Activated CD8-positive, alpha-beta memory T cell treated with anti-CD3 and anti-CD28 coated beads, Interleukin-2, amount 10 ng/mL, durations not matched to agents 7 days and 5 days (primary cell): ENCODE measurements around the gene ITGAE. TPM values are rescaled to one million over a fixed set of nuclear protein-coding genes. Genes with fewer than 3 reads are reported as not detected.

ENCODE experiments used
- ATAC-seq: fragments of 150-1000 bp; cut with Tn5 transposase; one replicate; pipeline ENCODE4 v1.10.0; 2021; ENCODE audit warnings: moderate library complexity
- CTCF ChIA-PET: fragments of 350-600 bp; sonication (Branson Sonifier 250); formaldehyde crosslinking; loops from one replicate; lab custom pipeline; 2021; ENCODE audit warnings: antibody characterized with exemption; lab: Charles Lee
- DNase-seq: peaks from one replicate; pipeline ENCODE4 v3.0.0-alpha.2; 2020
- H3K27ac Mint-ChIP-seq: one replicate; pipeline ENCODE4 v1.8.0; 2021; ENCODE audit warnings: mild to moderate bottlenecking, mixed read lengths
- H3K27me3 Mint-ChIP-seq: one replicate; pipeline ENCODE4 v1.8.0; 2021; ENCODE audit warnings: mixed read lengths
- H3K36me3 Mint-ChIP-seq: one replicate; pipeline ENCODE4 v1.8.0; 2021; ENCODE audit warnings: mild to moderate bottlenecking, mixed read lengths
- H3K4me1 Mint-ChIP-seq: one replicate; pipeline ENCODE4 v1.8.0; 2021; ENCODE audit warnings: mixed read lengths
- H3K4me3 Mint-ChIP-seq: one replicate; pipeline ENCODE4 v1.8.0; 2021; ENCODE audit warnings: mild to moderate bottlenecking, moderate library complexity, mixed read lengths
- H3K9me3 Mint-ChIP-seq: one replicate; pipeline ENCODE4 v1.8.0; 2022; ENCODE audit warnings: low read depth, mixed read lengths
- total RNA-seq, 2 experiments: library from RNA; stranded (reverse); gene quantifications; one replicate each; pipeline ENCODE4 v1.2.3, GENCODE V29; 2021

Gene ITGAE
- total RNA-seq, 2 experiments from 2014 or later: 54.4 to 70.9 TPM

- H3K27me3 Mint-ChIP-seq: peaks cover 2% of the 10 kb centered on the region
- CTCF ChIA-PET: interaction anchor here (1.0 to 8.9 kb wide), 5 partner anchors 11 to 84 kb away, joined by 3 to 102 read pairs (median 5); no protein-coding TSS in a partner anchor
- H3K36me3 Mint-ChIP-seq: peaks cover 41% of the 10 kb centered on the region
- no peak overlapping the region for H3K27ac Mint-ChIP-seq
- H3K4me1 Mint-ChIP-seq: peaks cover 68% of the 10 kb centered on the region
- no peak for ATAC-seq
- H3K4me3 Mint-ChIP-seq: no peak overlapping the region
- no peak for DNase-seq
- H3K9me3 Mint-ChIP-seq: peaks cover 8% of the 10 kb centered on the region
Observed at GRCh38 chr17:3761918-3762380, 39.0 kb downstream of the ITGAE start.

DNA sequence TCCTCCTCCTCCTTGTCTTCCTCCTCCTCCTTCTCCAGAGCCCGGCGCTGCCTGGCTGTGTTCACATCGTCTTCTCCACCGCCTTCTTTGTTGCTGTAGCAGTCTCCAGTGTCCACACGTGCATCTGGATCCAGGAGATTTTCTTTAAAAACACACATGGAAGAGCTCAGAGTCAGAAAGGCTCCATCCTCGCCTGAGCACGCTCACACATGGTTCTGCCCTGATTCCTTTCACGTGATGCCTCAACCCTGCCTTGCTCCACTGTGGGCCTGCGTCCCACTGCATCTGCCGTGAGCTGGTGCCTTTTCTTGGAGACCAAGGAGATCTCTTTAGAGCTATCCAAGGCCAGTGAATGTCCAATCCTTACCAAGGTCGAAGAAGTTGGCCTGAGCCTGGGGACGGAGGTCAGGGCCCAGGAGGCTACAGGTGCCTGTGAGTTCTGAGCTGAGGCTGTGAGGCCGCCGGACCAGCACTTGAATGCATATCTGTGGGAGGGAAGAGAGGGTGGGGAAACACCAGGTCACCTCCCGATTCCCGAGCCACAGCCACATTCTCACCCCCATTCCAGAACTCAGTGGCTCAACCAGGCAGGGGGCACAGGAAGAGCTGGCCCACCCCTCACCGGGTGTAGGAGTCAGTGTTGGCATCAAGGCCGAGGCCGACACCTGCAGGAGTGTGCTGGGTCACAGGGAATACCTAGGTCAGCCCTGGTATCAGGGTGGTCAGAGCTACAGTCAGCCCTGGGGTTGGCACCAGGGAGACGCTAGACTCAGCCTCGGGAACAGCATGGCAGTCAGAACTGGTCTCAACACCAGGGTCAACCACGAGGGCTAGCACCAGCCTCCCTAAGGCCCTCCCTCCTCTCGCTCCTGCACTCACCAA is 39.7 kb downstream of the ITGAE start:
- peaks cover 64% of the 10 kb centered on the region for H3K4me1 Mint-ChIP-seq
- peaks cover 39% of the 10 kb centered on the region for H3K36me3 Mint-ChIP-seq
- H3K27me3 Mint-ChIP-seq: peaks cover 2% of the 10 kb centered on the region
- CTCF ChIA-PET: interaction anchor here (0.7 to 8.9 kb wide), 9 partner anchors 8 to 947 kb away, joined by 3 to 102 read pairs (median 4); partner anchors contain the start of gene NCBP3
- H3K9me3 Mint-ChIP-seq: peaks cover 5% of the 10 kb centered on the region
- H3K4me3 Mint-ChIP-seq: no peak overlapping the region
- no peak for DNase-seq
- peak overlapping the region; percentile 27 for H3K27ac Mint-ChIP-seq
- ATAC-seq: no peak

- CTCF ChIA-PET: interaction anchor here (1.2 to 8.9 kb wide), 4 partner anchors 9 to 87 kb away, joined by 3 to 102 read pairs (median 8); partner anchors contain the start of gene NCBP3
- H3K9me3 Mint-ChIP-seq: peaks cover 5% of the 10 kb centered on the region
- no peak overlapping the region for H3K27ac Mint-ChIP-seq
- H3K4me3 Mint-ChIP-seq: no peak overlapping the region
- DNase-seq (no peak), ATAC-seq (no peak)
- peaks cover 2% of the 10 kb centered on the region for H3K27me3 Mint-ChIP-seq
- peaks cover 56% of the 10 kb centered on the region for H3K4me1 Mint-ChIP-seq
- peaks cover 42% of the 10 kb centered on the region for H3K36me3 Mint-ChIP-seq
Observed at GRCh38 chr17:3759597-3760216, 41.3 kb downstream of the ITGAE start.

GRCh38 chr17:3755335-3756030 is 45.5 kb downstream of the ITGAE start:
- no peak overlapping the region for H3K4me3 Mint-ChIP-seq
- ATAC-seq: no peak
- peak overlapping the region; percentile 51 for H3K27ac Mint-ChIP-seq

DNA sequence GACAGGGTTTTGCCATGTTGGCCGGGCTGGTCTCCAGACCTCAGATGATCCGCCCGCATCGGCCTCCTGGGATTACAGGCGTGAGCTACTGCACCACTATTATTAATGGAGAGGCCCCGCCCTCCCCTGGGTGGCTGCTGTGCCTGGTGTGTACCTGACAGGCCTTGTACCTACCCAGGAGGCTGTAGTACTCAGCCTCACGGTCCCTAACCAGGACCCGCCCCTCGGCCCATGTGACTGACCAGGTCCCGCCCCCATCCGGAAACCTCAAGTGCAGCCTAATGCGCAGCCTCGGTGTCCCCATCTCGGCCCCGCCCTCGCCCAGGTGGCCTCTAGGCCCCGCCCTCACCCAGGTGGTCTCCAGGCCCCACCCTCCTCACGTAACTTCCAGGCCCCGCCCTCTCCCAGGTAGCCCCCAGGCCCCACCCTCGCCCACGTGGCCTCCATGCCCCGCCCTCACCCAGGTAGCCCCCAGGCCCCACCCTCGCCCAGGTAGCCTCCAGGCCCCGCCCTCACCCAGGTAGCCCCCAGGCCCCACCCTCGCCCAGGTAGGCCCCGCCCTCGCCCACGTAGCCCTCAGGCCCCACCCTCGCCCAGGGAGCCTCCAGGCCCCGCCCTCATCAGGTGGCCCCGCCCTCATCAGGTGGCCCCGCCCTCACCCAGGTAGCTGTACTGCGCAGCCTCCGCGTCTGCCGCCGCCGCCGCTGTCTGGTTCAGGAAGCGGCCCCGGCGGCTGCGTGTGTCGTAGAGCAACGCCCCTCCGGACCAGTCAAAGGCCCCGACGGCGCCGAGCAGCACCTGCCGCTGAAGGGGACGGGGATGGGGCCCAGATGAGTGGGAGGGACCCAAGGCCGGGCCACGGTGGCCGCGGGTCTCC is 46.3 kb downstream of the ITGAE start:
- ATAC-seq: peak; percentile 76
- no peak overlapping the region for H3K27ac Mint-ChIP-seq

More at GRCh38 chr17:3755335-3756030, 45.5 kb downstream of the ITGAE start:
- peaks cover 5% of the 10 kb centered on the region for H3K9me3 Mint-ChIP-seq
- peaks cover 2% of the 10 kb centered on the region for H3K27me3 Mint-ChIP-seq
- no peak for DNase-seq
- CTCF ChIA-PET: interaction anchor here (0.6 to 2.0 kb wide), 3 partner anchors 18 to 72 kb away, joined by 3 to 6 read pairs (median 3); partner anchors contain the start of gene ITGAE
- H3K4me1 Mint-ChIP-seq: peaks cover 43% of the 10 kb centered on the region
- peaks cover 31% of the 10 kb centered on the region for H3K36me3 Mint-ChIP-seq

GRCh38 chr17:3754066-3754457 is 46.9 kb downstream of the ITGAE start:
- CTCF ChIA-PET: interaction anchor here (1.0 to 1.9 kb wide), 5 partner anchors 15 to 92 kb away, joined by 3 to 9 read pairs (median 4); partner anchors contain the start of gene NCBP3
- peaks cover 17% of the 10 kb centered on the region for H3K36me3 Mint-ChIP-seq
- ATAC-seq (no peak), DNase-seq (no peak)
- no peak overlapping the region for H3K4me3 Mint-ChIP-seq
- peaks cover 2% of the 10 kb centered on the region for H3K27me3 Mint-ChIP-seq
- H3K27ac Mint-ChIP-seq: peak overlapping the region; percentile 54
- peaks cover 46% of the 10 kb centered on the region for H3K4me1 Mint-ChIP-seq
- H3K9me3 Mint-ChIP-seq: no peaks in the 10 kb centered on the region

More for the DNA sequence above, 46.3 kb downstream of the ITGAE start:
- CTCF ChIA-PET: interaction anchor here (1.0 to 2.0 kb wide), 4 partner anchors 16 to 91 kb away, joined by 3 to 9 read pairs (median 5); partner anchors contain the start of gene NCBP3
- Mint-ChIP-seq H3K4me3 (no peak overlapping the region), H3K9me3 (peaks cover 2% of the 10 kb centered on the region), H3K4me1 (peaks cover 47% of the 10 kb centered on the region), H3K36me3 (peaks cover 24% of the 10 kb centered on the region), H3K27me3 (peaks cover 2% of the 10 kb centered on the region)
- peak; percentile 73 for DNase-seq

- CTCF ChIA-PET: interaction anchor here (1.0 to 1.9 kb wide), 5 partner anchors 15 to 93 kb away, joined by 3 to 9 read pairs (median 4); partner anchors contain the start of gene NCBP3
- H3K9me3 Mint-ChIP-seq: no peaks in the 10 kb centered on the region
- ATAC-seq (no peak), DNase-seq (no peak)
- H3K27me3 Mint-ChIP-seq: peaks cover 2% of the 10 kb centered on the region
- H3K4me3 Mint-ChIP-seq: no peak overlapping the region
- peaks cover 21% of the 10 kb centered on the region for H3K36me3 Mint-ChIP-seq
- H3K4me1 Mint-ChIP-seq: peaks cover 49% of the 10 kb centered on the region
- H3K27ac Mint-ChIP-seq: peak overlapping the region; percentile 54
Observed at GRCh38 chr17:3753624-3754023, 47.4 kb downstream of the ITGAE start.

GRCh38 chr17:3751836-3752235 is 49.2 kb downstream of the ITGAE start:
- Mint-ChIP-seq H3K4me1 (peaks cover 46% of the 10 kb centered on the region), H3K36me3 (peaks cover 29% of the 10 kb centered on the region), H3K9me3 (no peaks in the 10 kb centered on the region), H3K27ac (no peak overlapping the region), H3K4me3 (no peak overlapping the region), H3K27me3 (no peaks in the 10 kb centered on the region)
- CTCF ChIA-PET: interaction anchor here (1.0 to 7.2 kb wide), 7 partner anchors 9 to 94 kb away, joined by 3 to 64 read pairs (median 5); partner anchors contain the start of gene NCBP3
- DNase-seq (no peak), ATAC-seq (no peak)

DNA sequence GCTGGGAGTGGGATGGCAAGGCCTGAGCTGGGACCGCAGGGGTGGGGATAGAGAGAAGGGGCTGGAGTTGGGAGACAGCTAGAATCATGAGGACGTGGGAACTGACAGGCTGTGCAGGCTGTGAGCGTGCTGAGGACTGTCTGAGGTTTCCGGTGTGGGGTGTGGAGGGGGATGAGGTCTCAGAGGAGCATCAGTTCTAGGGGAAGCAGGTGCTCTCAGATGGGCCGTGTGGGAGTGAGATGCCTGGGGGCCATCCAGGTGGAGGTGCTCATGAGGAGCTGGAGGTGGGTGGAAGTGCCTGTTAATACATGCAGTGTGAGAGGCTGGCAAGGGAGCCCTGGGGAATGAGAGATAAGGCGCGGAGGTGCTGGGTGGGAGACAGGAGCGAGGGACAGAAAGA is 50.1 kb downstream of the ITGAE start:
- peaks cover 46% of the 10 kb centered on the region for H3K4me1 Mint-ChIP-seq
- peak overlapping the region; percentile 90 for H3K27ac Mint-ChIP-seq
- CTCF ChIA-PET: interaction anchor here (0.9 to 7.2 kb wide), 7 partner anchors 10 to 95 kb away, joined by 3 to 64 read pairs (median 5); partner anchors contain the start of gene NCBP3
- DNase-seq (peak; percentile 87), ATAC-seq (peak; percentile 76)
- no peaks in the 10 kb centered on the region for H3K27me3 Mint-ChIP-seq
- H3K9me3 Mint-ChIP-seq: no peaks in the 10 kb centered on the region
- peaks cover 31% of the 10 kb centered on the region for H3K36me3 Mint-ChIP-seq
- peak overlapping the region; percentile 66 for H3K4me3 Mint-ChIP-seq

DNA sequence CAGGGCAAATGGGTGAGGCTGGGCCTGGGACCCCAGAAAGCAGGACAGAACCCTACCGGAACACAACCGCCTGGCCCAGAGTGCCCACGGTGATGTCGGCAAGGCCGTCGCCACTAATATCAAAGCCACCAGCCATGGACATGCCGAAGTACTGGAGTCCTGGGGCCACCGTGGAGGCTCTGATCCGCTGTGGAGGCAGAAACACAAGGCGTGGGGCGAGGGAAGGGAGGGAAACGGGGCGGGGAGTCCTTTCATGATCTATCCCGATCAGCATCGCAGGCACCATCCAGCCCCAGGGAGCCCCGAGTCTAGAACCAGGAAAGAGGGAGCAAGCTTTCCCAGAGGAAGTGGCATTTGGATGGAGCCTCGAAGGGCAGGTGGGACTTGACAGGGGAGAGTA is 50.7 kb downstream of the ITGAE start:
- ATAC-seq: no peak
- H3K36me3 Mint-ChIP-seq: peaks cover 30% of the 10 kb centered on the region
- H3K9me3 Mint-ChIP-seq: no peaks in the 10 kb centered on the region
- no peak overlapping the region for H3K4me3 Mint-ChIP-seq
- H3K4me1 Mint-ChIP-seq: peaks cover 40% of the 10 kb centered on the region
- peak overlapping the region; percentile 90 for H3K27ac Mint-ChIP-seq
- DNase-seq: no peak
- no peaks in the 10 kb centered on the region for H3K27me3 Mint-ChIP-seq
- CTCF ChIA-PET: interaction anchor here (1.2 to 7.2 kb wide), 5 partner anchors 10 to 79 kb away, joined by 3 to 64 read pairs (median 6); no protein-coding TSS in a partner anchor

GRCh38 chr17:3748576-3748975 is 52.4 kb downstream of the ITGAE start:
- Mint-ChIP-seq H3K27me3 (no peaks in the 10 kb centered on the region), H3K4me1 (peaks cover 37% of the 10 kb centered on the region), H3K27ac (no peak overlapping the region), H3K9me3 (no peaks in the 10 kb centered on the region), H3K4me3 (no peak overlapping the region), H3K36me3 (peaks cover 37% of the 10 kb centered on the region)
- ATAC-seq (no peak), DNase-seq (no peak)
- CTCF ChIA-PET: interaction anchor here (1.0 to 7.2 kb wide), 3 partner anchors 11 to 165 kb away, joined by 3 to 64 read pairs (median 6); partner anchors contain the start of gene NCBP3
